Neuron (in vitro differentiated cells): ENCODE results near the gene CLCN6.

Experiments
- H2AFZ ChIP-seq: one replicate; pipeline ENCODE4 v1.6.1; 2013; ENCODE audit warnings: low read depth, mild to moderate bottlenecking, inconsistent platforms, low read length, moderate library complexity
- H3K27me3 ChIP-seq: one replicate; pipeline ENCODE4 v1.6.1; 2013; ENCODE audit warnings: low read length; ENCODE audit not compliant: insufficient read depth
- H3K36me3 ChIP-seq: one replicate; pipeline ENCODE4 v1.6.1; 2013; ENCODE audit warnings: low read length; ENCODE audit not compliant: insufficient read depth
- H3K4me1 ChIP-seq: one replicate; pipeline ENCODE4 v1.6.1; 2013; ENCODE audit warnings: low read length; ENCODE audit not compliant: insufficient read depth
- H3K4me3 ChIP-seq: 2 replicates; pipeline ENCODE4 v1.5.1; 2013; ENCODE audit warnings: mild to moderate bottlenecking, low read length, moderate library complexity
- H3K9me3 ChIP-seq: one replicate; pipeline ENCODE4 v1.6.1; 2013; ENCODE audit warnings: low read length

Gene CLCN6

GRCh38 chr1:11769274-11769673, 36.7 kb upstream of the CLCN6 start:
- Histone ChIP-seq H3K9me3 (no peaks in the 10 kb centered on the region), H3K4me1 (no peaks in the 10 kb centered on the region), H3K36me3 (no peaks in the 10 kb centered on the region), H3K4me3 (no peak overlapping the region), H3K27me3 (peaks cover 5% of the 10 kb centered on the region), H2AFZ (no peak overlapping the region)

GRCh38 chr1:11770011-11770410, 36.0 kb upstream of the CLCN6 start:
- Histone ChIP-seq H2AFZ (no peak overlapping the region), H3K36me3 (no peaks in the 10 kb centered on the region), H3K4me3 (no peak overlapping the region), H3K27me3 (peaks cover 10% of the 10 kb centered on the region), H3K4me1 (no peaks in the 10 kb centered on the region), H3K9me3 (no peaks in the 10 kb centered on the region)

- Histone ChIP-seq H3K4me3 (no peak overlapping the region), H3K36me3 (no peaks in the 10 kb centered on the region), H2AFZ (no peak overlapping the region), H3K27me3 (peaks cover 16% of the 10 kb centered on the region), H3K4me1 (no peaks in the 10 kb centered on the region), H3K9me3 (no peaks in the 10 kb centered on the region)
These were observed 34.4 kb upstream of the CLCN6 start for GRCh38 chr1:11771481-11772043.

GRCh38 chr1:11772458-11772857, 33.5 kb upstream of the CLCN6 start:
- Histone ChIP-seq H3K36me3 (no peaks in the 10 kb centered on the region), H2AFZ (no peak overlapping the region), H3K4me1 (no peaks in the 10 kb centered on the region), H3K9me3 (no peaks in the 10 kb centered on the region), H3K4me3 (no peak overlapping the region), H3K27me3 (peaks cover 16% of the 10 kb centered on the region)

GRCh38 chr1:11774753-11775152, 31.2 kb upstream of the CLCN6 start:
- H3K4me3 ChIP-seq: no peak overlapping the region
- no peak overlapping the region for H2AFZ ChIP-seq
- no peaks in the 10 kb centered on the region for H3K4me1 ChIP-seq
- no peaks in the 10 kb centered on the region for H3K36me3 ChIP-seq
- peaks cover 16% of the 10 kb centered on the region for H3K27me3 ChIP-seq
- H3K9me3 ChIP-seq: no peaks in the 10 kb centered on the region

GRCh38 chr1:11777658-11778322, 28.2 kb upstream of the CLCN6 start:
- H3K36me3 ChIP-seq: no peaks in the 10 kb centered on the region
- no peaks in the 10 kb centered on the region for H3K4me1 ChIP-seq
- no peak overlapping the region for H2AFZ ChIP-seq
- H3K9me3 ChIP-seq: no peaks in the 10 kb centered on the region
- H3K4me3 ChIP-seq: no peak overlapping the region
- peaks cover 16% of the 10 kb centered on the region for H3K27me3 ChIP-seq

GRCh38 chr1:11778336-11778735, 27.7 kb upstream of the CLCN6 start:
- Histone ChIP-seq H3K36me3 (no peaks in the 10 kb centered on the region), H3K27me3 (peaks cover 16% of the 10 kb centered on the region), H3K4me3 (no peak overlapping the region), H3K4me1 (no peaks in the 10 kb centered on the region), H3K9me3 (no peaks in the 10 kb centered on the region), H2AFZ (no peak overlapping the region)

GRCh38 chr1:11778844-11779623, 27.0 kb upstream of the CLCN6 start:
- Histone ChIP-seq H3K36me3 (no peaks in the 10 kb centered on the region), H2AFZ (no peak overlapping the region), H3K4me3 (no peak overlapping the region), H3K9me3 (no peaks in the 10 kb centered on the region), H3K4me1 (no peaks in the 10 kb centered on the region), H3K27me3 (peaks cover 15% of the 10 kb centered on the region)

- no peaks in the 10 kb centered on the region for H3K36me3 ChIP-seq
- no peak overlapping the region for H3K4me3 ChIP-seq
- peaks cover 5% of the 10 kb centered on the region for H3K4me1 ChIP-seq
- H2AFZ ChIP-seq: no peak overlapping the region
- no peaks in the 10 kb centered on the region for H3K9me3 ChIP-seq
- H3K27me3 ChIP-seq: peaks cover 10% of the 10 kb centered on the region
These were observed 26.1 kb upstream of the CLCN6 start for GRCh38 chr1:11779715-11780379.

GRCh38 chr1:11780380-11781147, 25.4 kb upstream of the CLCN6 start:
- H3K4me3 ChIP-seq: no peak overlapping the region
- no peak overlapping the region for H2AFZ ChIP-seq
- H3K4me1 ChIP-seq: peaks cover 7% of the 10 kb centered on the region
- peaks cover 7% of the 10 kb centered on the region for H3K27me3 ChIP-seq
- H3K36me3 ChIP-seq: no peaks in the 10 kb centered on the region
- no peaks in the 10 kb centered on the region for H3K9me3 ChIP-seq

GRCh38 chr1:11781297-11781696, 24.7 kb upstream of the CLCN6 start:
- no peak overlapping the region for H2AFZ ChIP-seq
- H3K4me3 ChIP-seq: no peak overlapping the region
- peaks cover 7% of the 10 kb centered on the region for H3K4me1 ChIP-seq
- H3K9me3 ChIP-seq: no peaks in the 10 kb centered on the region
- peaks cover 6% of the 10 kb centered on the region for H3K27me3 ChIP-seq
- H3K36me3 ChIP-seq: no peaks in the 10 kb centered on the region

- Histone ChIP-seq H3K27me3 (peaks cover 3% of the 10 kb centered on the region), H3K9me3 (no peaks in the 10 kb centered on the region), H2AFZ (no peak overlapping the region), H3K36me3 (no peaks in the 10 kb centered on the region), H3K4me3 (no peak overlapping the region), H3K4me1 (peaks cover 7% of the 10 kb centered on the region)
These were observed 23.8 kb upstream of the CLCN6 start for GRCh38 chr1:11782127-11782708.
